ENCODE results near the gene TWIST2. TPM values are rescaled to one million over a fixed set of nuclear protein-coding genes. Genes with fewer than 3 reads are reported as not detected.
A peak's percentile ranks its signal among the peaks of the same experiment; 100 is the strongest.

The TWIST2 gene
- total RNA-seq, 1 donor from 2014 or later: 8.4 TPM

DNA sequence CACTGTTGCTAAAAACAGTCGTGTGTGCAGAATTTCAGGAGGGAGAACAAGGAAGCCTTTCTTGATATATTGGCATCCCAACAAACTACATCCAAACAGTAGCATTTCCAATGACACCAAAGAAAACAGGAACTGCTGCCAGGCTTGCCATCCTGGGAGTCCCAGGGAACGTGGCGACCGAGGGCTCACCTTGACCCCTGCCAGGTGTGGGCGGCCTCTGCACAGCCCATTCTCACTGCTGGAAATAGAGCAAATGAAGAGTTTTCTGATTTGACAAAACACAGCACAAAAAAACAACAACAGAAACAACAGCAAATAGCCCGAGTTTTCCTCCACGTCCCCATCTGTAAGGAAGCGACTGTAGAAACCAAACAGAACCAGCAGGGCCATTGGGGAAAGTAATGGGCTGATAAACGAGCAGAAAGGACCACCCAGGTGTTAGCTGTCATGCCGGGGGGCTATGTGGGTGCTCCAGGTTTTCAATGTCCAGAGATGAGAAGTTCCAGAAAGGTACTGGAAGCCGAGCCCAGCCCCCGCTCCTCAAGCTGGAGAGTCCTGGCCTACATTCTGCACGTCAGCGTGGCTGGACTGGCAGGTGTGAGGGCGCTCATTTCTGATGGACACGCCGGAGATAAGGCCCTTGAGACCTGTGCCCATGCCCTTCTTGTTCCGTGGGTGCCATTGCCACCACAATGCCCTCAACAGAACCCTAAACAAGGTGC is 80.8 kb downstream of the TWIST2 start:
- H3K27me3 ChIP-seq (ENCODE audit: low read depth): no peaks in the 10 kb centered on the region
- ATAC-seq (no peak), DNase-seq (no peak)
- no peaks in the 10 kb centered on the region for H3K36me3 ChIP-seq
- H3K4me1 ChIP-seq: no peaks in the 10 kb centered on the region
- peaks cover 3% of the 10 kb centered on the region for H3K9me3 ChIP-seq
- intact Hi-C loops (cut with DNase I): no loop called here
- H3K4me3 ChIP-seq: no peak overlapping the region
- TF ChIP-seq, protein P1, sequence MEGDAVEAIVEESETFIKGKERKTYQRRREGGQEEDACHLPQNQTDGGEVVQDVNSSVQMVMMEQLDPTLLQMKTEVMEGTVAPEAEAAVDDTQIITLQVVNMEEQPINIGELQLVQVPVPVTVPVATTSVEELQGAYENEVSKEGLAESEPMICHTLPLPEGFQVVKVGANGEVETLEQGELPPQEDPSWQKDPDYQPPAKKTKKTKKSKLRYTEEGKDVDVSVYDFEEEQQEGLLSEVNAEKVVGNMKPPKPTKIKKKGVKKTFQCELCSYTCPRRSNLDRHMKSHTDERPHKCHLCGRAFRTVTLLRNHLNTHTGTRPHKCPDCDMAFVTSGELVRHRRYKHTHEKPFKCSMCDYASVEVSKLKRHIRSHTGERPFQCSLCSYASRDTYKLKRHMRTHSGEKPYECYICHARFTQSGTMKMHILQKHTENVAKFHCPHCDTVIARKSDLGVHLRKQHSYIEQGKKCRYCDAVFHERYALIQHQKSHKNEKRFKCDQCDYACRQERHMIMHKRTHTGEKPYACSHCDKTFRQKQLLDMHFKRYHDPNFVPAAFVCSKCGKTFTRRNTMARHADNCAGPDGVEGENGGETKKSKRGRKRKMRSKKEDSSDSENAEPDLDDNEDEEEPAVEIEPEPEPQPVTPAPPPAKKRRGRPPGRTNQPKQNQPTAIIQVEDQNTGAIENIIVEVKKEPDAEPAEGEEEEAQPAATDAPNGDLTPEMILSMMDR (IDR thresholded peaks at IDR 0.05): no peak
- H3K27ac ChIP-seq: no peak overlapping the region

DNA sequence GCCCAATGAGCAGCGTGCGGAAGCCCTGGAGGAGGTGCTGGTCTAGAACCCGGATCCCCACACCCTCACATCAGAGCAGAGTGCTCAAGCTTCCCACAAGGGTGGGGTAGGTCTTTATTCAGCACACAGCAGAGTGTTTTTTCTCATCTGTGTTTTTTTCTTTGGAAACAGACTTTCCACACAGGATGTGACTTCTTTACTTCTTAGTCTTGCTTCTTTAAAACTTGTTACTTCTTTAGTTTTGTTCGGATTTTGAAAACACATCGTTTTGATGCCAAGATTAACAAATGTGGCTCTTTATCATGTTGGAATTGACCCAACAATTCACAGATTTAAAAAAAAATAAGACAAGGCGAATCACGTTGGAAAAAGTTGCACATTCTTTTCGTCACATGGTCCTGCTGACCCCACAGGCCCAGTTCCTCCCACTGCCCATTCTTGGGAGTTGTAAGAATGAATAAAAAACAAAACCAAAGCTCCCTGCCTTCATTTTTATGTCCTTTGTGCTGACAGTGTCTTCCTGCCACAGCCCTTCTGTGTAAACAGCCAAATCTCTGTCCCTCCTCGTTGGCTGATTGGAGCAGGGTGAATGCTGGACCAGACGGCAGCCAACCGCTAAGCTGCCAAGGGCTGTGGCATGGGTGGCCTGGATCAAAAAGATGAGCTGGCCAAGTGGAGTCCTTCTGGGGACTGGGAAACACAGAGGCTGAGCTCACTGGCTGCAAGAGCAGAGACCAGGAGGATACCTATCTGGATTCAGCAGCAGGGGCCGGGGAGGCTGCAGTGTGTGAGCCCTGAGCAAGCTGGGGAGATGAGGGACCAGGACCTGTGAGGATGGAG is 81.6 kb downstream of the TWIST2 start:
- Histone ChIP-seq H3K36me3 (no peaks in the 10 kb centered on the region), H3K27me3 (ENCODE audit: low read depth) (no peaks in the 10 kb centered on the region), H3K4me3 (no peak overlapping the region), H3K9me3 (peaks cover 8% of the 10 kb centered on the region), H3K4me1 (no peaks in the 10 kb centered on the region), H3K27ac (no peak overlapping the region)
- intact Hi-C loops (cut with DNase I): no loop called here
- no peak for DNase-seq
- ATAC-seq: peak; percentile 33 to 61
- TF ChIP-seq, protein P1 (IDR thresholded peaks at IDR 0.05): no peak

DNA sequence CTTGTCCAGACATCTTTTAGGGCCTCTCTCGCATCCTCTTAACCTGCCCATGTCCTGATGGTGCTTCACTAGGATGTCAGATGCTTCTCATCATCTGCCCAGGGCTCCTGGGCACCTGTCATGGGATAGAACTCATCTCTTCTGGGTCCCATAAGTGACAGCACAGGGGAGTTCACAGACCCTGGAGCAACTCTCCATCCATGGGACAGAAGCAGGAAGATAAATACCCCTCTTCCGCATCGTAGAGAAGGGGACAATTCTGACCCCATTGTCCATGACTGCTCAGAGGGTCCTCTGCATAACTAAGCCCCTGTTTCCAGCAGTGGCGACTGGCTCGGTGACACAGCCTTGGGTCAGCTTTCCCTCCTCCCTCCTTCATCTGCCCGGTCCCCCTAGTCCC is 82.3 kb downstream of the TWIST2 start:
- Histone ChIP-seq H3K27me3 (ENCODE audit: low read depth) (no peaks in the 10 kb centered on the region), H3K9me3 (peaks cover 8% of the 10 kb centered on the region), H3K4me3 (no peak overlapping the region), H3K27ac (no peak overlapping the region), H3K36me3 (no peaks in the 10 kb centered on the region), H3K4me1 (no peaks in the 10 kb centered on the region)
- no peak for DNase-seq
- intact Hi-C loops (cut with DNase I): no loop called here
- no peak for ATAC-seq
- TF ChIP-seq, protein P1 (IDR thresholded peaks at IDR 0.05): no peak

DNA sequence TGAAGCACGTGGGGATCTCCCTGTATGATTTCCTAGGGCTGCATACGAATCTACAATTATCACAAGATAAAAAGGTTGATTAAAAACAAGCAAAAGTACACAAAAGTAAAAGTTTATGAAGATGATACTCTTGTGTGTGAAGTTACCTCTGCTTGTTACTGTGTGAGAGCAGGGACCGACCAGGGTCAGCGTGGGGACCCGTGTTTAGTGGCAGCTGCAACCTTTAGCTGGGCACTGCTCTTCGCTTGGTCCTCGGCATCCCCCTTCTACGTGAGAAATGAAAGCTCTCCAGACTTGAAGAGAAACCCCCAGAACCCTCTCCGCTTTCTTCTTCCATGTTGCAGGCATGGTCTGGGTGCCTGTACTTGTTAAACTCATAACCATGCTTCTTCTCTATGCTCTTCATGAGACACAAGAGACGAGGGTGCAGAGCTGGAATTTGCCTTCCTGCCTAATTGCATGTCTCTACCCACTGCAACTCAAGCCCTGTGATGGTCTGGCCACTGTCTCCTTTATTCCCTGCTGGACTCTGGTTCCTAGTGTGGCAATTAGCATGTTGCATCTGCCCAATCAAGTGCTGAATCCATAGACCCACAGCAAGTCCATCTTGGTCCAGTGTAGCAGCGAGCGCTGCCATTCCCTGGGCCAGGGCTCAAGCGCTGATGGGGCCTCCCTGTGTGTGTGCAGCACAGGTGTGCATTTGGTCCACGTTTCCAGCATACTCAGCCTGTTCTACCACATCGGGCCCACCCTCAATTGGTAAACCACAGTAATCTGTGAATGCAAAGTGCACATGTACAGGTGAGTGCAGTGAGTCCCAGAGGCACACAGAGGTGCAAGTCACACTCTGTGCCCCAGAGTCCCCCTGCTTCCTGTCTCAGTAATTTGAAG is 88.5 kb downstream of the TWIST2 start:
- DNase-seq: no peak
- H3K27ac ChIP-seq: no peak overlapping the region
- H3K4me3 ChIP-seq: no peak overlapping the region
- peaks cover 8% of the 10 kb centered on the region for H3K9me3 ChIP-seq
- intact Hi-C loops (cut with DNase I): no loop called here
- no peaks in the 10 kb centered on the region for H3K4me1 ChIP-seq
- TF ChIP-seq, protein P1 (IDR thresholded peaks at IDR 0.05): no peak
- ATAC-seq: no peak
- no peaks in the 10 kb centered on the region for H3K36me3 ChIP-seq
- no peaks in the 10 kb centered on the region for H3K27me3 ChIP-seq (ENCODE audit: low read depth)

DNA sequence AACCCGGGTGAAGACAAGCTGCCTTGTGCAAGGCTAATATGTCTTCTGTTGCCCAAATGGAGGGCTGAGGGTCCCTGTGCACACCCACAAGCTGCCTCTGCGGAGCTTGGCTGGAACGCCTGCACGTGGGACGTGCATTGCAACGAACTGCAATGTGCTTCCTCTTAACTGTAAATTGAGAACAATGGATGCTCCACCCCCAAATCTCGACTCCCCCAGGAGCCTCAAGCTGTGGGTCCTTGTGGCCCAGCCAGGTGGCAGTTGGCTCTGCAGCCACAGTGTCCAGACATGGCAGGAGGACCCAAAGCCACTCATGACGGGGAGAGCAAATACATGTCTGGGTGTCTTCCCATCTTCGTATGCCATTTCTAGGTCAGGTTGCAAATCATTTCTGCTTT is 90.1 kb downstream of the TWIST2 start:
- DNase-seq: no peak
- H3K4me3 ChIP-seq: no peak overlapping the region
- intact Hi-C loops (cut with DNase I): no loop called here
- no peaks in the 10 kb centered on the region for H3K36me3 ChIP-seq
- H3K27me3 ChIP-seq (ENCODE audit: low read depth): no peaks in the 10 kb centered on the region
- ATAC-seq: no peak
- H3K4me1 ChIP-seq: no peaks in the 10 kb centered on the region
- no peak overlapping the region for H3K27ac ChIP-seq
- TF ChIP-seq, protein P1 (IDR thresholded peaks at IDR 0.05): no peak
- peaks cover 8% of the 10 kb centered on the region for H3K9me3 ChIP-seq
